HG02938 (cell line): ENCODE measurements around the gene TAGLN3.

Experiments
- ATAC-seq: cut with Tn5 transposase; IDR thresholded peaks from one replicate; pipeline ENCODE4 v1.9.1; 2021; ENCODE audit warnings: mild to moderate bottlenecking, moderate library complexity; ENCODE audit not compliant: unreplicated experiment

The TAGLN3 gene

GRCh38 chr3:111976254-111976653, 22.5 kb upstream of the TAGLN3 start:
- ATAC-seq = no peak

GRCh38 chr3:111978583-111979433, 19.9 kb upstream of the TAGLN3 start, which contains the start of gene ABHD10:
Gene ABHD10, plus strand, starts transcription at chr3:111979026. Its CDS starts 36 bp downstream, at chr3:111979062.
- ATAC-seq = peak; percentile 91

- peak; percentile 46 for ATAC-seq
Measured at GRCh38 chr3:111979434-111980038, 19.2 kb upstream of the TAGLN3 start.

- no peak for ATAC-seq
Measured at GRCh38 chr3:111980716-111981456, 17.8 kb upstream of the TAGLN3 start.

- no peak for ATAC-seq
Measured at GRCh38 chr3:111981457-111981763, 17.3 kb upstream of the TAGLN3 start.

- no peak for ATAC-seq
Measured at GRCh38 chr3:111984636-111985298, 14.0 kb upstream of the TAGLN3 start.

GRCh38 chr3:111986800-111987199, 11.9 kb upstream of the TAGLN3 start:
- ATAC-seq = no peak

GRCh38 chr3:111989061-111989678, 9.6 kb upstream of the TAGLN3 start:
- peak; percentile 94 for ATAC-seq

GRCh38 chr3:111993038-111993437, 5.7 kb upstream of the TAGLN3 start:
- ATAC-seq = no peak

GRCh38 chr3:111999484-112000324, 982 bp downstream of the TAGLN3 start:
- ATAC-seq = no peak

- no peak for ATAC-seq
Measured at GRCh38 chr3:112000367-112000771, 1.6 kb downstream of the TAGLN3 start.

- no peak for ATAC-seq
Measured at GRCh38 chr3:112000966-112001365, 2.2 kb downstream of the TAGLN3 start.

- ATAC-seq = no peak
Measured at GRCh38 chr3:112001526-112001925, 2.8 kb downstream of the TAGLN3 start.

- no peak for ATAC-seq
Measured at GRCh38 chr3:112002096-112002971, 3.6 kb downstream of the TAGLN3 start.

- ATAC-seq = no peak
Measured at GRCh38 chr3:112003321-112004080, 4.8 kb downstream of the TAGLN3 start.

- no peak for ATAC-seq
Measured at GRCh38 chr3:112004187-112004586, 5.5 kb downstream of the TAGLN3 start.

- no peak for ATAC-seq
Measured at GRCh38 chr3:112004669-112005068, 5.9 kb downstream of the TAGLN3 start.

GRCh38 chr3:112005091-112005672, 6.5 kb downstream of the TAGLN3 start:
- no peak for ATAC-seq
